ENCODE data around the gene GPR42.

DNA sequence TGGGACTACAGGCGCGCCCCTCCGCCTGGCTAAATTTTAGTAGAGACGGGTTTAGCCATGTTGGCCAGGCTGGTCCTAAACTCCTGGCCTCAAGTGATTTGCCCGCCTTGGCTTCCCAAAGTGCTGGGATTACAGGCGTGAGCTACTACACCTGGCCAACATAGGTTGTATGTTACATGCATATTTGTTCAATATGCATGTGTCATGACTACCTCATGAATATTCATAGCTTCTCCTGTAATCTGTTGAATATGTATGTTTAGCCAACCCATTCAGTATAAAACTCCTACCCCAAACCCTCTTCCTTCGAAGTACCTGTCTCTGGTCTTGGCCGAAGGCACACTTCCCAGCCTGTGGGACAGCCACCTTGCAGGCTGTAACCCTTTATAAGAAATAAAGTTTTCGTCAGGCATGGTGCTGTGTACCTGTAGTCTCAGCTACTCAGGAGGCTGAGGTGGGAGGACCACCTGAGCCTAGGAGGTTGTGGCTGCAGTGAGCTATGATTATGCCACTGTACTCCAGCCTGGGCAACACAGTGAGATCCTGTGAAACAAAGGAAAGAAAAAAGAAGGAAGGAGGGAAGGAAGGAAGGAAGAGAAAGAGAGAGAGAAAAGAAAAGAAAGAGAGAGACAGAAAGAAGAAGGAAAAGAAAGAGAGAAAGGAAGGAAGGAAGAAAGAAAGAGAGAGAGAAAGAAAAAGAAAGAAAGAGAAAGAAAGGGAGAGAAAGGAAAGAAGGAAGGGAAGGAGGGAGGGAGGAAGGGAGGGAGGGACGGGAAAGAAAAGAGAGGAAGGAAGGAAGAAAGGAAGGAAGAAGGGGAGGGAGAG is 29.3 kb downstream of the GPR42 start:
- TF ChIP-seq, protein P1, sequence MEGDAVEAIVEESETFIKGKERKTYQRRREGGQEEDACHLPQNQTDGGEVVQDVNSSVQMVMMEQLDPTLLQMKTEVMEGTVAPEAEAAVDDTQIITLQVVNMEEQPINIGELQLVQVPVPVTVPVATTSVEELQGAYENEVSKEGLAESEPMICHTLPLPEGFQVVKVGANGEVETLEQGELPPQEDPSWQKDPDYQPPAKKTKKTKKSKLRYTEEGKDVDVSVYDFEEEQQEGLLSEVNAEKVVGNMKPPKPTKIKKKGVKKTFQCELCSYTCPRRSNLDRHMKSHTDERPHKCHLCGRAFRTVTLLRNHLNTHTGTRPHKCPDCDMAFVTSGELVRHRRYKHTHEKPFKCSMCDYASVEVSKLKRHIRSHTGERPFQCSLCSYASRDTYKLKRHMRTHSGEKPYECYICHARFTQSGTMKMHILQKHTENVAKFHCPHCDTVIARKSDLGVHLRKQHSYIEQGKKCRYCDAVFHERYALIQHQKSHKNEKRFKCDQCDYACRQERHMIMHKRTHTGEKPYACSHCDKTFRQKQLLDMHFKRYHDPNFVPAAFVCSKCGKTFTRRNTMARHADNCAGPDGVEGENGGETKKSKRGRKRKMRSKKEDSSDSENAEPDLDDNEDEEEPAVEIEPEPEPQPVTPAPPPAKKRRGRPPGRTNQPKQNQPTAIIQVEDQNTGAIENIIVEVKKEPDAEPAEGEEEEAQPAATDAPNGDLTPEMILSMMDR (conservative IDR thresholded peaks at IDR 0.05; ENCODE audit: low read length): no peak
- TF ChIP-seq EZH2phosphoT487 (IDR thresholded peaks at IDR 0.05; ENCODE audit: borderline replicate concordance): no peak

All from Loucy (cell line).